HepG2 (cell line): ENCODE results near the gene PLPP7. TPM values are rescaled to one million over a fixed set of nuclear protein-coding genes. Genes with fewer than 3 reads are reported as not detected.
A peak's percentile ranks its signal among the peaks of the same experiment; 100 is the strongest.

Experiments used
- AGO2 ChIP-seq: fragments of 200-400 bp; formaldehyde crosslinking; optimal IDR thresholded peaks from 2 replicates; pipeline ENCODE3; 2017; ENCODE audit warnings: mild to moderate bottlenecking, low read depth, low read length, moderate library complexity
- ETV5 ChIP-seq: IDR thresholded peaks from 2 replicates; pipeline ENCODE4 v1.6.1; 2018; ENCODE audit warnings: missing biosample characterization, missing genetic modification reagents, inconsistent platforms, borderline replicate concordance
- GATAD2A ChIP-seq: IDR thresholded peaks from 2 replicates; pipeline ENCODE4 v1.6.1; 2016
- MLLT10 ChIP-seq: sonication (generic); formaldehyde crosslinking; IDR thresholded peaks from 2 replicates; pipeline ENCODE4 v1.4.0; 2020; ENCODE audit warnings: missing genetic modification reagents
- SNAI1 ChIP-seq: sonication (generic); formaldehyde crosslinking; IDR thresholded peaks from 2 replicates; pipeline ENCODE4 v1.5.0; 2020; ENCODE audit warnings: mild to moderate bottlenecking, missing genetic modification reagents, borderline replicate concordance
- TOPORS ChIP-seq: sonication (generic); formaldehyde crosslinking; IDR thresholded peaks from 2 replicates; pipeline ENCODE4 v1.8.0; 2023; ENCODE audit warnings: mild to moderate bottlenecking, missing genetic modification reagents
- ZNF782 ChIP-seq: sonication (generic); formaldehyde crosslinking; IDR thresholded peaks from 2 replicates; pipeline ENCODE4 v1.4.0; 2020; ENCODE audit warnings: missing genetic modification reagents, mild to moderate bottlenecking, borderline replicate concordance
- ZNF839 ChIP-seq: sonication (generic); formaldehyde crosslinking; IDR thresholded peaks from 2 replicates; pipeline ENCODE4 v1.4.0; 2020; ENCODE audit warnings: missing genetic modification reagents, mild to moderate bottlenecking, borderline replicate concordance
- ZNF883 ChIP-seq: sonication (generic); formaldehyde crosslinking; IDR thresholded peaks from 2 replicates; pipeline ENCODE4 v1.5.1; 2020; ENCODE audit warnings: mild to moderate bottlenecking, missing genetic modification reagents; ENCODE audit errors: not compliant biosample characterization
- ZNF891 ChIP-seq: sonication (generic); formaldehyde crosslinking; IDR thresholded peaks from 2 replicates; pipeline ENCODE4 v1.5.0; 2020; ENCODE audit warnings: mild to moderate bottlenecking, missing genetic modification reagents
- polyA plus RNA-seq, 8 experiments: library from polyadenylated mRNA; depleted of rRNA in 3 of 8; stranded (reverse) in 7 of 8; unstranded in 1 of 8; fragments of >200 nt; fragmentation: Illumina TruSeq in 4 of 8; extraction: Trizol in 4 of 8; gene quantifications; 2 replicates each; pipeline versions ENCODE4 v1.2.1 to v1.2.3, GENCODE V29; 2011 to 2016; ENCODE audit warnings: low read depth in 4 of 8, missing spikeins in 1 of 8, mixed read lengths in 1 of 8; ENCODE audit not compliant: insufficient read depth in 1 of 8
- total RNA-seq, 5 experiments: library from RNA; depleted of rRNA; stranded (reverse); fragments of >200 nt; fragmentation: Illumina TruSeq; extraction: Trizol; gene quantifications; 2 replicates each; pipeline ENCODE4 v1.2.3, GENCODE V29; 2016; ENCODE audit warnings: low read depth in 1 of 5
- TF ChIP-seq, protein P1 (sequence below): sonication (generic); formaldehyde crosslinking; IDR thresholded peaks from 2 replicates; pipeline ENCODE4 v1.4.0; 2020; ENCODE audit warnings: mild to moderate bottlenecking, missing genetic modification reagents
- TF ChIP-seq, protein P2 (sequence below): sonication (generic); formaldehyde crosslinking; IDR thresholded peaks from 2 replicates; pipeline ENCODE4 v1.4.0; 2020; ENCODE audit warnings: missing genetic modification reagents
- TF ChIP-seq, protein P3 (sequence below): sonication (generic); formaldehyde crosslinking; IDR thresholded peaks from 2 replicates; pipeline ENCODE4 v1.4.0; 2020; ENCODE audit warnings: mild to moderate bottlenecking, missing genetic modification reagents
- TF ChIP-seq, protein P4 (sequence below): IDR thresholded peaks from 2 replicates; pipeline ENCODE4 v1.6.1; 2016; ENCODE audit warnings: low read depth, borderline replicate concordance
- TF ChIP-seq, protein P5 (sequence below): sonication (generic); formaldehyde crosslinking; IDR thresholded peaks from 2 replicates; pipeline ENCODE4 v1.5.1; 2020; ENCODE audit warnings: mild to moderate bottlenecking, moderate library complexity, missing genetic modification reagents

Gene PLPP7
- total and polyA plus RNA-seq, 2 of the 13 experiments (the other 11 are each of a cell fraction or from before 2014, with no cell fraction given): 0.33 to 1.2 TPM

DNA sequence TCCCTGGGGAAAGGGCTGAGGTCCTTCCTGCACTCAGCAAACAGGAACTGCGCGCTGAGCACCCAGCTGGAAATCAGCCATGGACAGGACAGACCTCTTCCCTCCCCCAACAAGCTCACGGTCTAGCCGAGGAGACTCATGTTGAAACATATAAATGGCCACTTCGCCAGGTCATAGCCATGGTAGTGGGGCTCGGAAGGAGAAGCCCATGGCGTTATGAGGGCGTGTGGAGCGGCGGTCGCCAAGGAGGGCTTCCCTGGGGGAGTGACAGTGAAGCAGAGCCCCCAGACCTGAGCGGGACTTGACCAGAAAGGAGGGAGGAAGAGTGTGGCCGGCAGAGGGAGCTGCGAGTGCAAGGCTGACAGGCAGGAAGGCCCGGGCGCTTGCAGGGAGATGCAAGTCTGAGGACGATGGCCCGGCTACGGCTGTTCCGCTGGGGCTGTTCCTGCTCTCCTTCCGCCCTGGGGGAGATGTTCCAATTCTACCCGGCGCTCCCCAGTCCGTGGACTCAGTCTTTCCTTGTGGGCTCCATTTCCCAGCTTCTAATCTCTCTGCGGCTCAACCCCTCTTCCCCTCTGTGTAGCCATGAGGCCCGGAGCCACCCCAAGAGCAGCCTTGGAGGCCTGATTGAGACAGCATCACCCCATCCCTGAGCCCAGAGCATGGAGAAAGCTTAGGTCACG lies 60.5 kb downstream of the PLPP7 start (continued):
- peak; percentile 16; the same call in 1 of the 2 replicates for TF ChIP-seq ETV5 (CRISPR knock-in tag)
- TF ChIP-seq ZNF839: peak; percentile 86; the same call in 1 of the 2 replicates
- TF ChIP-seq ZNF883 (CRISPR knock-in tag): peak; percentile 21
- TF ChIP-seq TOPORS (CRISPR knock-in tag): peak; percentile 25; the same call in 1 of the 2 replicates
- no peak for TF ChIP-seq MLLT10
- TF ChIP-seq, protein P1, sequence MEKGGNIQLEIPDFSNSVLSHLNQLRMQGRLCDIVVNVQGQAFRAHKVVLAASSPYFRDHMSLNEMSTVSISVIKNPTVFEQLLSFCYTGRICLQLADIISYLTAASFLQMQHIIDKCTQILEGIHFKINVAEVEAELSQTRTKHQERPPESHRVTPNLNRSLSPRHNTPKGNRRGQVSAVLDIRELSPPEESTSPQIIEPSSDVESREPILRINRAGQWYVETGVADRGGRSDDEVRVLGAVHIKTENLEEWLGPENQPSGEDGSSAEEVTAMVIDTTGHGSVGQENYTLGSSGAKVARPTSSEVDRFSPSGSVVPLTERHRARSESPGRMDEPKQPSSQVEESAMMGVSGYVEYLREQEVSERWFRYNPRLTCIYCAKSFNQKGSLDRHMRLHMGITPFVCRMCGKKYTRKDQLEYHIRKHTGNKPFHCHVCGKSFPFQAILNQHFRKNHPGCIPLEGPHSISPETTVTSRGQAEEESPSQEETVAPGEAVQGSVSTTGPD (CRISPR knock-in tag): no peak
- no peak for TF ChIP-seq SNAI1
- TF ChIP-seq, protein P2, sequence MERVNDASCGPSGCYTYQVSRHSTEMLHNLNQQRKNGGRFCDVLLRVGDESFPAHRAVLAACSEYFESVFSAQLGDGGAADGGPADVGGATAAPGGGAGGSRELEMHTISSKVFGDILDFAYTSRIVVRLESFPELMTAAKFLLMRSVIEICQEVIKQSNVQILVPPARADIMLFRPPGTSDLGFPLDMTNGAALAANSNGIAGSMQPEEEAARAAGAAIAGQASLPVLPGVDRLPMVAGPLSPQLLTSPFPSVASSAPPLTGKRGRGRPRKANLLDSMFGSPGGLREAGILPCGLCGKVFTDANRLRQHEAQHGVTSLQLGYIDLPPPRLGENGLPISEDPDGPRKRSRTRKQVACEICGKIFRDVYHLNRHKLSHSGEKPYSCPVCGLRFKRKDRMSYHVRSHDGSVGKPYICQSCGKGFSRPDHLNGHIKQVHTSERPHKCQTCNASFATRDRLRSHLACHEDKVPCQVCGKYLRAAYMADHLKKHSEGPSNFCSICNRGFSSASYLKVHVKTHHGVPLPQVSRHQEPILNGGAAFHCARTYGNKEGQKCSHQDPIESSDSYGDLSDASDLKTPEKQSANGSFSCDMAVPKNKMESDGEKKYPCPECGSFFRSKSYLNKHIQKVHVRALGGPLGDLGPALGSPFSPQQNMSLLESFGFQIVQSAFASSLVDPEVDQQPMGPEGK (CRISPR knock-in tag): peak; percentile 94
- peak; percentile 39; the same call in 1 of the 2 replicates for TF ChIP-seq GATAD2A (CRISPR knock-in tag)
- TF ChIP-seq AGO2: no peak
- TF ChIP-seq, protein P3, sequence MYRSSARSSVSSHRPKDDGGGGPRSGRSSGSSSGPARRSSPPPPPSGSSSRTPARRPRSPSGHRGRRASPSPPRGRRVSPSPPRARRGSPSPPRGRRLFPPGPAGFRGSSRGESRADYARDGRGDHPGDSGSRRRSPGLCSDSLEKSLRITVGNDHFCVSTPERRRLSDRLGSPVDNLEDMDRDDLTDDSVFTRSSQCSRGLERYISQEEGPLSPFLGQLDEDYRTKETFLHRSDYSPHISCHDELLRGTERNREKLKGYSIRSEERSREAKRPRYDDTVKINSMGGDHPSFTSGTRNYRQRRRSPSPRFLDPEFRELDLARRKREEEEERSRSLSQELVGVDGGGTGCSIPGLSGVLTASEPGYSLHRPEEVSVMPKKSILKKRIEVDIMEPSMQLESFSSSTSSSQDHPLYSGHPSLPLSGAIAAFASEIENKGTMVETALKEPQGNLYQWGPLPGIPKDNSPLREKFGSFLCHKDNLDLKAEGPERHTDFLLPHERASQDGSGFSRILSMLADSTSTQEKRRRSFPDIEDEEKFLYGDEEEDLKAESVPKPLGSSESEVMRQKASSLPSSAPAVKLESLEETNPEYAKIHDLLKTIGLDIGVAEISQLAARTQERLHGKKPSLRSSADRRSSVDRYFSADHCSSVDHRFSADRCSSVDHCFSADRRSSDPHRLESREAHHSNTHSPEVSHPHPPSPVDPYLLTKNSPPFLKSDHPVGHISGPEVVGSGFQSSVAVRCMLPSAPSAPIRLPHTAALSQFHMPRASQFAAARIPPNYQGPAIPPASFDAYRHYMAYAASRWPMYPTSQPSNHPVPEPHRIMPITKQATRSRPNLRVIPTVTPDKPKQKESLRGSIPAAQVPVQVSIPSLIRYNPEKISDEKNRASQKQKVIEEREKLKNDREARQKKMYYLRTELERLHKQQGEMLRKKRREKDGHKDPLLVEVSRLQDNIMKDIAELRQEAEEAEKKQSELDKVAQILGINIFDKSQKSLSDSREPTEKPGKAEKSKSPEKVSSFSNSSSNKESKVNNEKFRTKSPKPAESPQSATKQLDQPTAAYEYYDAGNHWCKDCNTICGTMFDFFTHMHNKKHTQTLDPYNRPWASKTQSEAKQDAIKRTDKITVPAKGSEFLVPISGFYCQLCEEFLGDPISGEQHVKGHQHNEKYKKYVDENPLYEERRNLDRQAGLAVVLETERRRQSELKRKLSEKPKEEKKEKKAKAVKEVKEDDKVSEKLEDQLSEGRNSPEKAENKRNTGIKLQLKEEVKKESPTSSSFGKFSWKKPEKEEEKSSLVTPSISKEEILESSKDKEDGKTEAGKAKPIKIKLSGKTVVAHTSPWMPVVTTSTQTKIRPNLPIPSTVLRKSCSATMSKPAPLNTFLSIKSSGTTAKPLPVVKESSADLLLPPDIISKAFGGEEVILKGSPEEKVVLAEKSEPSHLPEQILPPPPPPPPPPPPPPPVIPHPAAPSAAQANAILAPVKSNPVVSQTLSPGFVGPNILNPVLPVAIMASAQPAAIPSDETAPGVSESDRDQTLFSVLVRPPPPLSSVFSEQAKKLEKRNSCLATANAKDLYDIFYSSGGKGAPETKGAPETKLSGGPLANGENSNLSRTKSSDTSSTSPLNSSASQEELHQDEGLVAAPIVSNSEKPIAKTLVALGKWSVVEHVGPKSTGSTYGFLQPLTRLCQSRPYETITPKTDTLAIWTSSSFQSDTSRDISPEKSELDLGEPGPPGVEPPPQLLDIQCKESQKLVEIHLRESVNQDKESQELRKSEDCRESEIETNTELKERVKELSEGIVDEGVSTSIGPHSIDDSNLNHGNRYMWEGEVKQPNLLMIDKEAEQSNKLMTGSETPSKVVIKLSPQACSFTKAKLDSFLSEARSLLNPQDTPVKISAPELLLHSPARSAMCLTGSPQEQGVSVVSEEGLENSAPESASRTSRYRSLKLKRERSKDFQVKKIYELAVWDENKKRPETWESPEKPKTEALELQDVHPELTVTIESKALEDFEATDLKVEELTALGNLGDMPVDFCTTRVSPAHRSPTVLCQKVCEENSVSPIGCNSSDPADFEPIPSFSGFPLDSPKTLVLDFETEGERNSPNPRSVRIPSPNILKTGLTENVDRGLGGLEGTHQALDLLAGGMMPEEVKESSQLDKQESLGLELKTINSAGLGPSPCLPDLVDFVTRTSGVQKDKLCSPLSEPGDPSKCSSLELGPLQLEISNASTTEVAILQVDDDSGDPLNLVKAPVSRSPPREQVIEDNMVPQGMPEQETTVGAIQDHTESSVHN (CRISPR knock-in tag): no peak
- TF ChIP-seq ZNF891 (CRISPR knock-in tag): peak; percentile 74; the same call in 1 of the 2 replicates
- peak; percentile 69; the same call in 1 of the 2 replicates for TF ChIP-seq ZNF782 (CRISPR knock-in tag)
- TF ChIP-seq, protein P4, sequence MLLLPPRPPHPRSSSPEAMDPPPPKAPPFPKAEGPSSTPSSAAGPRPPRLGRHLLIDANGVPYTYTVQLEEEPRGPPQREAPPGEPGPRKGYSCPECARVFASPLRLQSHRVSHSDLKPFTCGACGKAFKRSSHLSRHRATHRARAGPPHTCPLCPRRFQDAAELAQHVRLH (CRISPR knock-in tag): peak; percentile 69; the same call in 1 of the 2 replicates
- TF ChIP-seq, protein P5, sequence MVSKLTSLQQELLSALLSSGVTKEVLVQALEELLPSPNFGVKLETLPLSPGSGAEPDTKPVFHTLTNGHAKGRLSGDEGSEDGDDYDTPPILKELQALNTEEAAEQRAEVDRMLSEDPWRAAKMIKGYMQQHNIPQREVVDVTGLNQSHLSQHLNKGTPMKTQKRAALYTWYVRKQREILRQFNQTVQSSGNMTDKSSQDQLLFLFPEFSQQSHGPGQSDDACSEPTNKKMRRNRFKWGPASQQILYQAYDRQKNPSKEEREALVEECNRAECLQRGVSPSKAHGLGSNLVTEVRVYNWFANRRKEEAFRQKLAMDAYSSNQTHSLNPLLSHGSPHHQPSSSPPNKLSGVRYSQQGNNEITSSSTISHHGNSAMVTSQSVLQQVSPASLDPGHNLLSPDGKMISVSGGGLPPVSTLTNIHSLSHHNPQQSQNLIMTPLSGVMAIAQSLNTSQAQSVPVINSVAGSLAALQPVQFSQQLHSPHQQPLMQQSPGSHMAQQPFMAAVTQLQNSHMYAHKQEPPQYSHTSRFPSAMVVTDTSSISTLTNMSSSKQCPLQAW: peak; percentile 77
